Measurements from ENCODE around the gene PIGB.

DNA sequence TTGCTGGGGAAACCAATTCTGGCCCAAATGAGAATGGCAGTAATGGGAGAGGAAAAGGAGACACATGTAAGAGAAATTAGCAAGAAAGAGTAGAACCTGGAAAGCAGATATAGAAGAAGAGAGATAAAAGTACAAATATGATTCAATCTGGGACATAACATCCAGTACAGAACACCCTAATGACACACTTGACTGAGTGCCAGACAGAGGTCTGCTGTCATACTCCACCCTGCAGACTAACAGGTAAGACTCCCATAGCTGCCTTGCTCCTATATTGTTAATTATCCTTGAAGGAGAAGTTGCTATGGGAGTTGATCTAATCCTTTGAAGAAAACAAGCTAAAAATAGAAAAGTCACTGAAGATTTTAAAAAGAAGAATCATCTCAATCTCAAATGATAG, 68.0 kb downstream of the PIGB start:
- TF ChIP-seq, protein P1, sequence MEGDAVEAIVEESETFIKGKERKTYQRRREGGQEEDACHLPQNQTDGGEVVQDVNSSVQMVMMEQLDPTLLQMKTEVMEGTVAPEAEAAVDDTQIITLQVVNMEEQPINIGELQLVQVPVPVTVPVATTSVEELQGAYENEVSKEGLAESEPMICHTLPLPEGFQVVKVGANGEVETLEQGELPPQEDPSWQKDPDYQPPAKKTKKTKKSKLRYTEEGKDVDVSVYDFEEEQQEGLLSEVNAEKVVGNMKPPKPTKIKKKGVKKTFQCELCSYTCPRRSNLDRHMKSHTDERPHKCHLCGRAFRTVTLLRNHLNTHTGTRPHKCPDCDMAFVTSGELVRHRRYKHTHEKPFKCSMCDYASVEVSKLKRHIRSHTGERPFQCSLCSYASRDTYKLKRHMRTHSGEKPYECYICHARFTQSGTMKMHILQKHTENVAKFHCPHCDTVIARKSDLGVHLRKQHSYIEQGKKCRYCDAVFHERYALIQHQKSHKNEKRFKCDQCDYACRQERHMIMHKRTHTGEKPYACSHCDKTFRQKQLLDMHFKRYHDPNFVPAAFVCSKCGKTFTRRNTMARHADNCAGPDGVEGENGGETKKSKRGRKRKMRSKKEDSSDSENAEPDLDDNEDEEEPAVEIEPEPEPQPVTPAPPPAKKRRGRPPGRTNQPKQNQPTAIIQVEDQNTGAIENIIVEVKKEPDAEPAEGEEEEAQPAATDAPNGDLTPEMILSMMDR (conservative IDR thresholded peaks at IDR 0.05 in 1 of 2, IDR thresholded peaks at IDR 0.05 in 1 of 2; ENCODE audit: low read depth in 1 of 2, low read length in 2 of 2), result no peak
- TF ChIP-seq EZH2 (IDR thresholded peaks at IDR 0.05; ENCODE audit: low read length, missing control alignments), result no peak

All from fibroblast of lung (primary cell).